Stimulated activated CD4-positive, alpha-beta T cell treated with anti-CD3 and anti-CD28 coated beads, Interleukin-12 subunit alpha, Interleukin-12 subunit beta, amount 100 ng/mL, for 24 hours (primary cell): Measurements from ENCODE around the gene SLC44A2.

Experiments
- DNase-seq, 2 experiments: peaks; one replicate each; pipeline ENCODE4 v3.0.0-alpha.2; 2020; ENCODE audit warnings: low read depth in 2 of 2

The SLC44A2 gene

GRCh38 chr19:10615429-10616023, 9.8 kb upstream of the SLC44A2 start:
- no peak for DNase-seq

- no peak for DNase-seq
Observed at GRCh38 chr19:10617409-10618121, 7.8 kb upstream of the SLC44A2 start.

- DNase-seq: no peak
Observed at GRCh38 chr19:10618846-10619245, 6.5 kb upstream of the SLC44A2 start.

- DNase-seq: no peak
Observed at GRCh38 chr19:10620786-10621185, 4.6 kb upstream of the SLC44A2 start.

- DNase-seq: no peak
Observed at GRCh38 chr19:10621966-10622365, 3.4 kb upstream of the SLC44A2 start.

GRCh38 chr19:10624585-10624984, 768 bp upstream of the SLC44A2 start:
- no peak for DNase-seq

GRCh38 chr19:10625762-10626138, 397 bp downstream of the SLC44A2 start:
- DNase-seq: no peak

GRCh38 chr19:10631874-10632273, 6.5 kb downstream of the SLC44A2 start:
- no peak for DNase-seq

GRCh38 chr19:10634430-10634829, 9.1 kb downstream of the SLC44A2 start:
- DNase-seq: no peak

GRCh38 chr19:10634963-10635362, 9.6 kb downstream of the SLC44A2 start:
- DNase-seq: no peak

- DNase-seq: no peak
Observed at GRCh38 chr19:10636304-10636972, 11.1 kb downstream of the SLC44A2 start.

GRCh38 chr19:10637894-10638293, 12.5 kb downstream of the SLC44A2 start:
- DNase-seq: no peak

GRCh38 chr19:10639836-10640235, 14.5 kb downstream of the SLC44A2 start:
- no peak for DNase-seq

- no peak for DNase-seq
Observed at GRCh38 chr19:10640361-10640760, 15.0 kb downstream of the SLC44A2 start.

- no peak for DNase-seq
Observed at GRCh38 chr19:10641248-10641647, 15.9 kb downstream of the SLC44A2 start.

GRCh38 chr19:10642473-10643171, 17.3 kb downstream of the SLC44A2 start:
- DNase-seq: no peak

GRCh38 chr19:10643172-10643967, 18.0 kb downstream of the SLC44A2 start:
- no peak for DNase-seq

GRCh38 chr19:10643968-10644259, 18.6 kb downstream of the SLC44A2 start:
- DNase-seq: no peak

GRCh38 chr19:10644260-10645007, 19.1 kb downstream of the SLC44A2 start:
- DNase-seq: peak; percentile 61 to 77

GRCh38 chr19:10646456-10647159, 21.3 kb downstream of the SLC44A2 start:
- DNase-seq: no peak

GRCh38 chr19:10648360-10648759, 23.0 kb downstream of the SLC44A2 start:
- DNase-seq: no peak
